ENCODE measurements around the gene MAGI2. TPM values are rescaled to one million over a fixed set of nuclear protein-coding genes. Genes with fewer than 3 reads are reported as not detected.

Gene MAGI2
- total RNA-seq, 1 donor from 2014 or later = 2.5 TPM

GRCh38 chr7:78130446-78131215 is 1322.8 kb downstream of the MAGI2 start:
- H3K4me3 ChIP-seq (ENCODE audit: low read depth, low read length) = no peak overlapping the region
- no peaks in the 10 kb centered on the region for H3K36me3 ChIP-seq (ENCODE audit: control insufficient read depth, insufficient read depth, low read length)
- no peak for DNase-seq (ENCODE audit: low read depth)
- TF ChIP-seq CTCF (IDR thresholded peaks at IDR 0.05; ENCODE audit: insufficient read depth, low read length, poor library complexity, severe bottlenecking) = no peak
- no peaks in the 10 kb centered on the region for H3K27me3 ChIP-seq (ENCODE audit: control insufficient read depth, insufficient read depth, low read length)

- H3K36me3 ChIP-seq (ENCODE audit: control insufficient read depth, insufficient read depth, low read length) = no peaks in the 10 kb centered on the region
- DNase-seq (ENCODE audit: low read depth) = no peak
- H3K27me3 ChIP-seq (ENCODE audit: control insufficient read depth, insufficient read depth, low read length) = no peaks in the 10 kb centered on the region
- H3K4me3 ChIP-seq (ENCODE audit: low read depth, low read length) = no peak overlapping the region
- no peak for TF ChIP-seq CTCF (IDR thresholded peaks at IDR 0.05; ENCODE audit: insufficient read depth, low read length, poor library complexity, severe bottlenecking)
Measured at GRCh38 chr7:78129865-78130264, 1323.6 kb downstream of the MAGI2 start.

GRCh38 chr7:78127009-78127408 is 1326.5 kb downstream of the MAGI2 start:
- no peak for DNase-seq (ENCODE audit: low read depth)
- no peak for TF ChIP-seq CTCF (IDR thresholded peaks at IDR 0.05; ENCODE audit: insufficient read depth, low read length, poor library complexity, severe bottlenecking)
- Histone ChIP-seq H3K36me3 (ENCODE audit: control insufficient read depth, insufficient read depth, low read length) (no peaks in the 10 kb centered on the region), H3K27me3 (ENCODE audit: control insufficient read depth, insufficient read depth, low read length) (no peaks in the 10 kb centered on the region), H3K4me3 (ENCODE audit: low read depth, low read length) (no peak overlapping the region)

- Histone ChIP-seq H3K36me3 (ENCODE audit: control insufficient read depth, insufficient read depth, low read length) (no peaks in the 10 kb centered on the region), H3K27me3 (ENCODE audit: control insufficient read depth, insufficient read depth, low read length) (no peaks in the 10 kb centered on the region), H3K4me3 (ENCODE audit: low read depth, low read length) (no peak overlapping the region)
- DNase-seq (ENCODE audit: low read depth) = no peak
- TF ChIP-seq CTCF (IDR thresholded peaks at IDR 0.05; ENCODE audit: insufficient read depth, low read length, poor library complexity, severe bottlenecking) = no peak
Measured at GRCh38 chr7:78125884-78126283, 1327.6 kb downstream of the MAGI2 start.

- no peak overlapping the region for H3K4me3 ChIP-seq (ENCODE audit: low read depth, low read length)
- DNase-seq (ENCODE audit: low read depth) = no peak
- no peak for TF ChIP-seq CTCF (IDR thresholded peaks at IDR 0.05; ENCODE audit: insufficient read depth, low read length, poor library complexity, severe bottlenecking)
Measured at GRCh38 chr7:78124216-78124615, 1329.3 kb downstream of the MAGI2 start.

GRCh38 chr7:78121888-78122287 is 1331.6 kb downstream of the MAGI2 start:
- H3K27me3 ChIP-seq (ENCODE audit: control insufficient read depth, insufficient read depth, low read length) = no peaks in the 10 kb centered on the region
- H3K36me3 ChIP-seq (ENCODE audit: control insufficient read depth, insufficient read depth, low read length) = no peaks in the 10 kb centered on the region
- TF ChIP-seq CTCF (IDR thresholded peaks at IDR 0.05; ENCODE audit: insufficient read depth, low read length, poor library complexity, severe bottlenecking) = no peak

More at GRCh38 chr7:78124216-78124615, 1329.3 kb downstream of the MAGI2 start:
- Histone ChIP-seq H3K27me3 (ENCODE audit: control insufficient read depth, insufficient read depth, low read length) (no peaks in the 10 kb centered on the region), H3K36me3 (ENCODE audit: control insufficient read depth, insufficient read depth, low read length) (no peaks in the 10 kb centered on the region)

More at GRCh38 chr7:78121888-78122287, 1331.6 kb downstream of the MAGI2 start:
- no peak overlapping the region for H3K4me3 ChIP-seq (ENCODE audit: low read depth, low read length)
- no peak for DNase-seq (ENCODE audit: low read depth)

Data from kidney epithelial cell (primary cell).